Mucosa of descending colon (tissue), 3 donors: ENCODE data around the gene SHISA5. TPM values are rescaled to one million over a fixed set of nuclear protein-coding genes. Genes with fewer than 3 reads are reported as not detected.
"Not testable (repeated sequence)": the region's sequence is repeated elsewhere in the genome, so short reads cannot be mapped to it uniquely, and the experiment has no call there.

Source experiments
- ATAC-seq: fragments of 200-7000 bp; cut with Tn5 transposase; one replicate; pipeline ENCODE4 v1.9.1; 2020; ENCODE audit warnings: mild to moderate bottlenecking, moderate library complexity
- DNase-seq, 3 donors: peaks; one replicate each; pipeline ENCODE4 v3.0.0-alpha.2; 2020
- H3K36me3 ChIP-seq: fragments of 200-600 bp; one replicate; pipeline ENCODE4 v1.8.0; 2021; ENCODE audit warnings: low read depth, mild to moderate bottlenecking
- H3K4me1 ChIP-seq: fragments of 200-600 bp; one replicate; pipeline ENCODE4 v1.8.0; 2021; ENCODE audit warnings: low read depth, mild to moderate bottlenecking
- H3K4me3 ChIP-seq: fragments of 200-600 bp; one replicate; pipeline ENCODE4 v1.8.0; 2021; ENCODE audit warnings: mild to moderate bottlenecking
- H3K9me3 ChIP-seq: fragments of 200-600 bp; one replicate; pipeline ENCODE4 v1.8.0; 2021; ENCODE audit warnings: mild to moderate bottlenecking
- CTCF ChIP-seq: fragments of 200-600 bp; IDR thresholded peaks from one replicate; pipeline ENCODE4 v1.8.0; 2022; ENCODE audit warnings: antibody characterized with exemption, mild to moderate bottlenecking
- intact Hi-C, 2 donors: fragments of 100-400 bp; cut with DNase I in 1 of 2; cut with micrococcal nuclease in 1 of 2; formaldehyde crosslinking; loops; one replicate each; pipeline versions ENCODE4 v1.11.0 to v1.11.1; 2022; cut with DNase I, micrococcal nuclease
- long read RNA-seq, 2 donors: library from polyadenylated mRNA; unstranded; transcript quantifications; one replicate each; pipeline ENCODE4 v2.0.0, GENCODE V29; 2019 to 2021
- total RNA-seq, 3 donors: library from RNA; stranded (reverse); fragmentation: NEBNext Ultra II Directional in 2 of 3; extraction: Animal tissue kit (Norgen Biotek cat#: 25700) in 2 of 3; gene quantifications; one replicate each; pipeline versions ENCODE4 v1.2.1 to v1.2.4, GENCODE V29; 2021 to 2023
- donor health status: DM: no; HTN: no; CAD: no; lungs with moderate emphysema.
- donor health status: DM: no; HTN: no; CAD: no.
- donor health status: DM: no; HTN: yes; CAD: no.

SHISA5 gene
- total RNA-seq, result 100 to 1,000 TPM; 106 to 120 (median 115) TPM
- long read RNA-seq, donor 1, transcript SHISA5-206 (4 exons, 1,839 nt), result major isoform, 112 of 223 reads
- long read RNA-seq, donor 1, transcript SHISA5-201 (6 exons, 2,369 nt), result minor isoform, 64 of 223 reads
- long read RNA-seq, donor 1, partial matches to known transcripts, result 8 of 223 reads
- long read RNA-seq, donor 1, other reads (novel, unspliced or antisense), result 32 of 223 reads
- long read RNA-seq, donor 2, transcript SHISA5-201 (6 exons, 2,369 nt), result minor isoform, 21 of 94 reads
- long read RNA-seq, donor 2, transcript SHISA5-206 (4 exons, 1,839 nt), result major isoform, 56 of 94 reads
- long read RNA-seq, donor 2, partial matches to known transcripts, result 2 of 94 reads
- long read RNA-seq, donor 2, other reads (novel, unspliced or antisense), result 11 of 94 reads

- no peaks in the 10 kb centered on the region for H3K36me3 ChIP-seq
- no peaks in the 10 kb centered on the region for H3K9me3 ChIP-seq
- intact Hi-C loops, result no loop called here
- TF ChIP-seq CTCF, result no peak
- ATAC-seq (peak; percentile 84), DNase-seq (peak; percentile 72 to 85 (median 83))
- peaks cover 11% of the 10 kb centered on the region for H3K4me1 ChIP-seq
- H3K4me3 ChIP-seq, result peak within 1 kb of the TSS; percentile 33
Measured at GRCh38 chr3:48504051-48504946, at the start of gene SHISA5. Gene SHISA5 (minus strand): TSS chr3:48504174. CDS start chr3:48504094, 80 bp downstream.

- DNase-seq (peak in 1 of 3 donors; percentile 14), ATAC-seq (no peak)
- H3K4me1 ChIP-seq, result peaks cover 30% of the 10 kb centered on the region
- H3K4me3 ChIP-seq, result no peak overlapping the region
- intact Hi-C loops, result loop anchor here in 1 of 2 donors (10.0 kb wide), 1 partner anchor 279 kb away; no protein-coding TSS in a partner anchor
- H3K36me3 ChIP-seq, result peaks cover 3% of the 10 kb centered on the region
- no peaks in the 10 kb centered on the region for H3K9me3 ChIP-seq
- no peak for TF ChIP-seq CTCF
Measured at GRCh38 chr3:48553361-48553760, 49.4 kb upstream of the SHISA5 start.

- no peak for TF ChIP-seq CTCF
- intact Hi-C loops, result loop anchor here in 1 of 2 donors (10.0 kb wide), 1 partner anchor 278 kb away; no protein-coding TSS in a partner anchor
Measured at GRCh38 chr3:48552111-48552951, 48.4 kb upstream of the SHISA5 start.

GRCh38 chr3:48551651-48552050 lies 47.7 kb upstream of the SHISA5 start:
- not testable (repeated sequence) for H3K4me3 ChIP-seq, ATAC-seq, H3K36me3 ChIP-seq, DNase-seq, H3K9me3 ChIP-seq
- intact Hi-C loops, result loop anchor here in 1 of 2 donors (10.0 kb wide), 1 partner anchor 277 kb away; no protein-coding TSS in a partner anchor
- peaks cover 19% of the 10 kb centered on the region for H3K4me1 ChIP-seq

More at GRCh38 chr3:48552111-48552951, 48.4 kb upstream of the SHISA5 start:
- Histone ChIP-seq H3K9me3 (no peaks in the 10 kb centered on the region), H3K36me3 (peaks cover 3% of the 10 kb centered on the region), H3K4me3 (no peak overlapping the region), H3K4me1 (peaks cover 24% of the 10 kb centered on the region)
- DNase-seq (peak; percentile 43 to 68 (median 44)), ATAC-seq (peak; percentile 5)

- intact Hi-C loops, result loop anchor here (5.0 kb wide), 2 partner anchors 82 to 87 kb away; a partner anchor contains a TSS
- DNase-seq (peak; percentile 81 to 92 (median 89)), ATAC-seq (peak; percentile 90)
- Histone ChIP-seq H3K4me1 (peaks cover 11% of the 10 kb centered on the region), H3K4me3 (no peak overlapping the region), H3K36me3 (no peaks in the 10 kb centered on the region), H3K9me3 (no peaks in the 10 kb centered on the region)
- TF ChIP-seq CTCF, result peak; percentile 76
Measured at GRCh38 chr3:48548729-48549705, 45.0 kb upstream of the SHISA5 start.
